ENCODE data around the gene PURA.
"Not testable (repeated sequence)": the region's sequence is repeated elsewhere in the genome, so short reads cannot be mapped to it uniquely, and the experiment has no call there.

The PURA gene

DNA sequence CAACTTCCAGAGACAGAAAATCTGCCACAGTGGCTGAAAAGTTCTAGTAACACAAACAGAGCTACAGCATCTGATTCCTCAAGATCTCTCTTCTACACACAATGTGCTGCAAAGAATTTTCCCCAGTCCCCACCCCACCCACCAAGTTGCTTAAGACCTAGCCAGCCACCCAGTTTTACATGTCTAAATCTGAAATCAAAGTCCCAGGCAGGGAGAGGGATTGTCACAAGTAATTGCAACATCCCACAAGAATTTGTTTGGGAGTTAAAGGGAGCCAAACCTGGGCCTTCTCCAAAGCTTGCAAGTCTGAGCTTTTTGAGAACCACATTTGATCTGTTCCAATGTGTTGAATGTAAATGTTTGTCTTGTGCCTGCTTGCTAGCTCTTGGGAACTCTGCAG, 27.3 kb downstream of the PURA start:
- DNase-seq = no peak

GRCh38 chr5:140142246-140142645, 28.3 kb downstream of the PURA start:
- no peak for DNase-seq

DNA sequence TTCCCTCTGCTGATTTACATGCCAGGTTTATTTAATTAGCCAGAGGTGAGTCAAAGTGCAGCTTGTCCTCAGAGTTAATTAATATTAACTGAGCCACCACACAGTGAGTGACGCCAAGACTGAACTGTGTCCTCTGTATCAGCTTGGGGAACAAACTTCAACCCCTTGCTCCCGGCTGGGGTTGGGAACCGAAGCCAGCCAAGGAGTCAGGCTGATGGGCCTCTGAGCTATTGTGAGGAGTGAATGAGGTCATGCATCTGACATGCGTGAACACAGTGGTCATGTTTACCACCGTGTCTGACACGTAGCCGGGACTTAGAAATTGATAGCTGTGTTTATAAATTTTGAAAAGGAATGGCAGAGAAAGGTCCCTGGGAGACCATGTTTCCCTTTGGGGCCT, 28.9 kb downstream of the PURA start:
- no peak for DNase-seq

DNA sequence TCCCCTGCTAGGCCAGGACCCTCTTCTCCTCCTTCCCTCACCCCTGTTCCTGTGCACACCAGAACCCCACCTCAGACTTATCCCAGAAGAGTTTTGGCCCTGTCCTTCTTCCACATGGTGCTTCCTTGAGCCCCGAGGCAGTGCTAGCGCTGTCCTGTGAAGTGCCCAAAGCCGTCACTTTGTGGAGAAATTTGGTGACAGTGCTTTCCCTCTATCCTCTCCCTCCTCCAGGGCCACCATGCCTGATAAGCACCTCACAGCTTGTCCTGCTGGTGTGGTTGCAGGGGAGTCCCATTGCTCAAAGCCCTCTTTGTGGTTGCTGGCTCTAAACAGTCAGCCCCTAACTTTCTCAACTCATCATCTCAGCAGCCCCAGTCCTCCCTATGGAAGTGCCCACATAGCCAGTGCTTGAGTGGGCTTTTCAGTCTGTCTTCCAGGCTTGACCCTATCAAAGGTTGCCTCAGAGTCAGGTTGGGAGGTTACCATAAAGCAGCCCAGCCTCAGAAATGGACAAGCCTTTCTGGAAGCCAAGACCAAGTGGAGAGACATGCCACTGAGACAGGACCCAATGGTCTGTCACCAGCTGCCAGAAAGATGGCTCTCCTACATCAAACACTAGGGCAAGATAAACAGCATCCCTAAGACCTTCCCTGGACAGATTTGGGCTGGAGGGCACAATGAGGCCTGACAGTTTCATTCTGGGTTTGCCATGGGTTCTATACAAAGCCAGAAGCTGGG, 29.8 kb downstream of the PURA start:
- DNase-seq = no peak

DNA sequence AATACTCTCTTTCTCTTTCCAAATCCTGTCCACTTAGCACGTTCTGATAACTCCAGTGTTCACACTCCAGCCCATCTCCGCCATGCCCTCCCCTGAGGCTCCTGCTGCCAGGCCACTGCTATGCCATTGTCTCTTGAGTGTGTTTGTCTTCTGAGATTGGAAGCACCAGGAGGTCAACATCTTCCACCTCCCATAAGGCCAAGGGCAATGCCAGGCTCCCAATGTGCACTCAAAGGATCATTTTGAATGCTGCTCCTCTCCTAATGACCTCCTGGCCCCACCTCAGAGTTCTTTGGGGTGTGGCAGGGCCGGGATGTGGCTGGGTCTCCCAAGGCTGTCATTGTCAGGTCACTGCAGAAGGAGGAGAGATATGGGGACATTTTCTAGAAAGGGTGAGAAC, 31.3 kb downstream of the PURA start:
- no peak for DNase-seq

DNA sequence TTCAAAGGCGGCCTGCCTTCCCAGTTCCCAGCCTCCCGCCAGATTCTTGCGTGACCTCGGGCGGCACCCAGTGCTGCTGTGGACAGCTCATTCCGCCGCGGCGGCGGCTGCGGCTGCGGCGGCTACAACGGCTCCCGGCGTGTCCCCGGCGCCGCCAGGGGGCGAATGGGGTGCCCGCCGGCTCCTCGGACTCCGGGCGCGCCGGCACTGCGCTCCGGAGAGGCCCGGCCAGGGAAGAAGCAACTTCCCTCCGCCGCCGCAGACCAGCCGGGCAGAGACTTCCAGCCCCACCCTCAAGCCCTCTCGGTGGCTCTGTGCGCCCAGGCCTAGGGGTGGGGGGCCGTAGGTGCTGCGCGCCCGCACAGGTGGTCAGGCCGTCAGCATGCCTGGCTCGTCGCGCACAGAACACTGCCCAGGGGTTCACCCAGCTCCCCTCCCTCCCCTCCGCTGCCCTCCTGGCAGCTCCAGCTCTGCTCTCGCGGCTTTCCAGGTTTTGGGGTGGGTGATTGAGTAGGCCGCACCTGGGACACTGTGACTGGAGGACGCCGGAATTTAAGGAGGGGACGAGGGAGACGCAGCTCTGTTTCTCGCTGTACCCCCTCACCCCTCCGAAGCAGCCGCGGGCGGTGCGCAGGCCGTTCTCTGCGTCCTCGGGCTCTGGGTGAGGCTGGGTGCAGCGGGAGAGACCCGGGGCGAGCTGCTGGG, 32.1 kb downstream of the PURA start:
- DNase-seq = no peak

- no peak for DNase-seq
Measured at GRCh38 chr5:140146523-140146842, 32.6 kb downstream of the PURA start.

DNA sequence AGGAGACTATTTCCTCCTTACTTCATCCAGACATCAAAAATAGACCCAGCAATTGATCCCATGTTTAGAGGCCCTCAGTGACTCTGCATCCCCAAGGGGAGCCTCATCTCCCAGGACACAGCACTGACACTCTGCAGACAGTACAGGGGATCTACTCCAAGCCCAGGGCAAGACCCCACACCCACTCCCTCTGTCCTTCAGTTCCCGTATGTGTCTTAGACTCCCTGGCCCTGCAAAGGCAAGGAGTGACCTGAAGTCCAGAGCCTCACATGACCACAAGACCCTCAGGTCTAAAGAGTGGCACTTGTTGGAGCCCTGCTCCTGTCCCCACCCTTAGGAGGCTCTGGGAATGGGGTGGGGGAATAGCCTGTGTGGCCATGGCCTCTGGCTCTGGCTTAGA, 33.6 kb downstream of the PURA start:
- DNase-seq = no peak

- DNase-seq = no peak
Measured at GRCh38 chr5:140148508-140148907, 34.6 kb downstream of the PURA start.

DNA sequence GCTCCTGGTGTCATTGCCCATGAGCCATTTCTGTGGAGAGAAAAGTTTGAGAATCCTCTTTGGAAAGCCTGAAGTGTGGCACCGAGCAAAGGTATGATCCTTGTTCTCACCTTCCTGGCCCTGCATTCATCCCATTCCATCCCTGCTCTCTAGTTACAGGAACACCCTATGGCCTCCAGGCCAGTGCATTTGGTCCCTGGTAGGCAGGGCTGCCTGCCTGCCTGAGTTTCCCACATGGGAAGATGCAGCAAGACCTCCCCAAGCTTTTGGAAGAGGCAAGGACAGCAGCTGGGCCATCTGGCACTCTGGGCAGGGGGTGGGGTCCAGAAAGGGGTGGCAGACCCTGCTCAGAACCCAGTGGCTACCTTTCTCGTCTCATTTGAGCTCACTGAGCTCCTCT, 36.3 kb downstream of the PURA start:
- DNase-seq = no peak

GRCh38 chr5:140151144-140152021, 37.5 kb downstream of the PURA start:
- no peak for DNase-seq

DNA sequence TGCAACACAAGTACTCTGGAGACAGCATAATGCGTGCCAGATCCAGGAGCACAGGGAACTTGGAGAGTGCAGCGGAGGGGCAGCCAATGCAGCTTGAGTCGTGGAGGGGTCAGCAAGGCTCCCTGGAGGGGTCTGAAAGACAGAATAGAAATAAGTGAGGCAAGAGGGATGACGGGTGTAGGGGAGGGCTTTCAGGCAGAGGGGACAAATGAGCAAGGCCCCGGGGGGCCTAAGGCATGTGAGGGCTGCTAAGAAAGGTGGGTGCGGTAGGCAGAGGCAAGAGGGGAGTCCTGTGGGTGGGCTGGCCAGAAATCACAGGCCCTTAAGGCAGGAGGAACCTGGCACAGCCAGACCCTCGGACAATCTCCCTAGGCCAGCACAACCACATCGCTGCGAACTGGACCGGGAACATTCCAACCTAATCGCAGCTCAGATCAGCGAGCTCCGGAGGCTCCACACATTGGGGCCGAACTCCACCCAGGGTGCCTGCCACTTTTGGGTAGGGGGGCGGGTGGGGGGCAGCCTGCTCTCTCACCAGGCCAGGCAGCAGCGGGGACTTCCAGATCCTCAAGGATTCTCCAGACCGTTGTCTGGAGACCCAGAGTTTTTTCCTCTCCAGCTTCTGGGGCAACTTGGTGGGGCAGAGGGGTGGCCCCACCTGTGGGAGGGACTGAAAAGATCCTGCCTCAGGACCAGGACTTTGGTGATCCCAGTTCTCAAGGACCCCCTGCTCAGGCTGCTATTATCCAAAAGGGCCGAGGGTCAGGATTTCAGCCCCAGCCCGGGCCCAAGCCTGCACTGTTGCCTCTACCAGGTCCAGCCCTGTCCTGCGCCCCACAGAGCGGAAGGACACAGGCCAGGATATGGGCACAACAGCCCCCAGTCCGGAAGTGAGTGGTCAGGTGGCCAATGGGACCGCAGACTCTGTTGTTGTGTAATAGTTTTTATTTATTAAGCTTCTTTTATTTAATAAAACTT, 38.4 kb downstream of the PURA start:
- no peak for DNase-seq

DNA sequence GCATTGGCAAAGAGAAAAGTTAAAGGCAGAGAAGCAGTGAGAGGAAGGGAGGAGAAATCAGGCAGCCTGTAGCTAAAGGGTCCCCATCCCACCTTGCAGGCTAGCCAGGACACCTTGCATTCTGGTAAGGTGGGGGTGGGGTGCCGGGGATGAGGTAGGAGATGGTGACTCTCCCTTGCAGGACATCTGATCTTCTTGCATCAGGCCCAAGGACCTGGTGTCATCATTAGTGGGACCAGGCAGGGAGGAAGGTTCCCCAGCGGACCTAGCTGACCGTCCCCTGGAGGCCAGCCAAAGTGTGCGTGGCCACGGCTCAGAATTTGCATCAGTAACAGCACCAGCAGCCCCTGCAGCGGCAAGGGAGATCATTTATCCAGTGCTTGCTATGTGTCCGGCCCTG, 39.3 kb downstream of the PURA start:
- DNase-seq = no peak

GRCh38 chr5:140153905-140154304, 40.0 kb downstream of the PURA start:
- no peak for DNase-seq

DNA sequence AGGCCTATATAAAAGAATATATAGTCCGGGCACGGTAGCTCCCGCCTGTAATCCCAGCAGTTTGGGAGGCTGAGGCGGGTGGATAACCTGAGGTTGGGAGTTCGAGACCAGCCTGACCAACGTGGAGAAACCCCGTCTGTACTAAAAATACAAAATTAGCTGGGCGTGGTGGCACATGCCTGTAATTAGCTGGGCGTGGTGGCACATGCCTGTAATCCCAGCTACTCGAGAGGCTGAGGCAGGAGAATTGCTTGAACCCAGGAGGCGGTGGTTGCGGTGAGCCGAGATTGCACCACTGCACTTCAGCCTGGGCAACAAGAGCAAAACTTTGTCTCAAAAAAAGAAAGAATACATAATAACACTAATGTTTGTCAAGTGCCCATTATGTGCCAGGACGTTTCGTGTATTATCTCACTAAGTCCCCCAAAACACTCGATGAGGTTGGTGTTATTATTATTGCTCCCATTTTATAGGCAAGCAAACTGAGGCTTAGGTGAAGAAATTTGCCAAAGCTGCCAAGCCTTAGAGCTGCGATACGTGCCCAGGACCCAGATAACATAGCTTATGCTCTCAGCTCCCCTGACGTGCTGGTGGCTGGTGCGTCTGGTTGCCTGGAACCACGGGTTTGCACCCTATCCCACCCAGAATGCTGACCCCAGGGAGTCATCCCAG, 40.9 kb downstream of the PURA start:
- DNase-seq = not testable (repeated sequence)

DNA sequence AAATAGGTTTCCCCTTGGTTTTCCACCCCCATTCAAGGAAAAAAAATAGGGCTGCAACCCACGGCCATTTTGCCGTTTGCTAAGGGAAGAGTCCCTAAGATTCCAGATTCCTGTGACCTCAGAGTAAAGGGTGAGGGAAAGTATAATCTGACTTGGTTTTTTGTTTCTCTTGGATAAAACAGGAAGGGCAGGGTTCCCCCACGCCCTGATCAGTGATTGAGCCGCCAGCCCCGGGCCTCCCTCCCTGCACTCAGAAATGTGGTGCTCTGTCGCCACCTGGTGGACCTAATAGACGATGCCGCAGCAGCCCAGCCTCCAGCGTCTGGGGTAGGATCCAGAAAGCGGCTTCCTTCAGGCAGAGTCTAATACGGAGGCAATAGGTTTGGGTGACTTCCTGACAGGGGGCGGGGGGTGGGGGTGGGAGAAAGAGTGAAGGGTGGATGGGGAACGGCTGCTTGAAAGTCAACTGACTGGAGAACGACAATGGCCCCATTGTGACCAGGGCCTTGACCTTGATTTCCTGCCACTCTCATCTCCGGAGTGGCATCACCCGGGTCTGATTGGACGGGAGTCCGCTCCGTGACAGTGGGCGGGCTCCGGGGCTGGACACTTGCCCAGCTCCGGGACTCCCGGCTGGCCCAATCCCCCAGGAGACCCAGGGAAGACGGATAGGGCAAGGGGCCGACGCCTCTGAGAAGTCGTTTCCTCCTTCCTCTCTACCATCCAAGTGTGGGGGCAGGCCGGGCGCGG, 43.3 kb downstream of the PURA start:
- peak; percentile 59 for DNase-seq

DNA sequence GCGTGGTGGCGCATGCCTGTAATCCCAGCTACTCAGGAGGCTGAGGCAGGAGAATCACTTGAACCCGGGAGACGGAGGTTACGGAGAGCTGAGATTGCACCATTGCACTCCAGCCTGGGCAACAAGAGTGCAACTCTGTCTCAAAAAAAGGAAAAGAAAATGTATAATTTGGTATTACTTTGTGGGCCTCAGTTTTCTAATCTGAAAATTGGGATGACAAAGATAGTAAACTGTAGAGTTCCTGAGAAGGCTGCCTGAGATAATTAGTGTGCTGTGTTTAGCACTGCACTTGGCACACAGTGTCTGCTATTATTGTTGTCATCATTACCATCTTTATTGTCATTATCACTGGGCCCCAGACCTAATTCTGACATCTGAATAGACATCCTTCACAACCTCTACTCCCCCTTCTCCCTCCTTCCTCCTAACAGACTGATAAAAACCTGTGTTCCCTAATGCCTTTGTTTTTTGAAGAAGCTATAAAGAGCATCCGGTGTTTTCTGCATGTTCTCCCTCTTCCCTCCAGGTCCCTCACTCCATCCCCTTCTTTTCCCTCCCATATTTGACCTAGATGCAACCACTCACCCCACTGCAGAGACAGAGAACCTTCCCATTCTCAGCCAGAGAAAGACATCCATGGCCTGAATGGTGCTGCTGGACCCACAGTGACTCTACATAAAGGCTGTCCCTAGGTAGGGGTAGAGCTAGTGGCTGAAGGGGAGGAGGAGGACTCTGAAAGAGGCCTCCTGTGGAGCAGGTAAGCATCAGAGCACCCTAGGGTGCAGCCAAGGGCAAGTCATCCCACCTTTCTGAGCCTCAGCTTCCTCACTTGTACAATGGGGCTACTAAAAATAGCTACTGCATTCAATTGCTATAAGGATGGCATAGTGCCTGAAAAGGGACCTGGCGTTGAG, 45.4 kb downstream of the PURA start:
- DNase-seq = no peak

GRCh38 chr5:140162275-140162674, 48.4 kb downstream of the PURA start:
- DNase-seq = no peak

DNA sequence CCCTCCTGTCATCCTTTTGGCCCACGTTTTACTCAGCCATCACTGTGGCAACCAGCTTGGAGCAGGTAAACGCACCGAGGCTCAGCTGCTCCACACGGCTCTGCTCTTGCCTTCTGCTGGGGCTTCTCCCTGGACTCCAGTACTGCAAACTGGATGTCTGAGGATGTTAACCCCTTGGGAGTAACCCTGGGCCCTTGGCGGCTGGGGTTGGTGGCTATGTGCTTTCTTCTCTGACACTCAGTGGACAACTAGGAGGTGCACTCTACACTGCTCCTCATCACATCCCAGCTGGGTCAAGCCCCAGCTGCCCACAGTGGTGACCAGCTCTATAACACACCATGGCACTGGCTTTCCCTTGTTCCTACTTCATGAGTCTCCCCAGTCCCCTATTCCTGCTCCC, 48.9 kb downstream of the PURA start:
- DNase-seq = no peak
